ENCODE results near the gene NLRC3.
A peak's percentile ranks its signal among the peaks of the same experiment; 100 is the strongest.

Gene NLRC3

DNA sequence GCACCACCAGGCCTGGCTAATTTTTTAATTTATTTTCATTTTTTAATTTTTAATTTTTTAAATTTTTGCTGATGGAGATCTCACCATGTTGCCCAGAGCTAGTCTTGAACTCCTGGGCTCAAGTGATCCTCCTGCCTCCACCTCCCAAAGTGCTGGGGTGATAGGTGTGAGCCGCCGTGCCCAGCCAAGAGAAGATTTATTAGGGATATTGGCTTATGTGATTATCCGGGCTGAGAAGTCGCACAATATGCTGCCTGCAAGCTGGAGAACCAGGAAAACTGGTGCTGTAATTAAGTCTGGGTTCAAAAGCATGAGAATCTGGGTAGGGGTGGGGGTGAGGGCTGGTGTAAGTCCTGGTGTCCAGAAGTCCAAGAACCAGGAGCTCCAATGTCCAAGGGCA lies 79.4 kb downstream of the NLRC3 start:
- no peak for DNase-seq (ENCODE audit: extremely low spot score)
- CTCF ChIA-PET = interaction anchor here (2.1 kb wide), 1 partner anchor 368 kb away, joined by 6 read pairs; no protein-coding TSS in a partner anchor
- POLR2A ChIA-PET = interaction anchor here (0.5 kb wide), 1 partner anchor 657 kb away, joined by 7 read pairs; no protein-coding TSS in a partner anchor
- TF ChIP-seq, protein P1, sequence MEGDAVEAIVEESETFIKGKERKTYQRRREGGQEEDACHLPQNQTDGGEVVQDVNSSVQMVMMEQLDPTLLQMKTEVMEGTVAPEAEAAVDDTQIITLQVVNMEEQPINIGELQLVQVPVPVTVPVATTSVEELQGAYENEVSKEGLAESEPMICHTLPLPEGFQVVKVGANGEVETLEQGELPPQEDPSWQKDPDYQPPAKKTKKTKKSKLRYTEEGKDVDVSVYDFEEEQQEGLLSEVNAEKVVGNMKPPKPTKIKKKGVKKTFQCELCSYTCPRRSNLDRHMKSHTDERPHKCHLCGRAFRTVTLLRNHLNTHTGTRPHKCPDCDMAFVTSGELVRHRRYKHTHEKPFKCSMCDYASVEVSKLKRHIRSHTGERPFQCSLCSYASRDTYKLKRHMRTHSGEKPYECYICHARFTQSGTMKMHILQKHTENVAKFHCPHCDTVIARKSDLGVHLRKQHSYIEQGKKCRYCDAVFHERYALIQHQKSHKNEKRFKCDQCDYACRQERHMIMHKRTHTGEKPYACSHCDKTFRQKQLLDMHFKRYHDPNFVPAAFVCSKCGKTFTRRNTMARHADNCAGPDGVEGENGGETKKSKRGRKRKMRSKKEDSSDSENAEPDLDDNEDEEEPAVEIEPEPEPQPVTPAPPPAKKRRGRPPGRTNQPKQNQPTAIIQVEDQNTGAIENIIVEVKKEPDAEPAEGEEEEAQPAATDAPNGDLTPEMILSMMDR (IDR thresholded peaks at IDR 0.05; ENCODE audit: control extremely low read depth, extremely low read depth, low read depth, missing control alignments) = no peak

DNA sequence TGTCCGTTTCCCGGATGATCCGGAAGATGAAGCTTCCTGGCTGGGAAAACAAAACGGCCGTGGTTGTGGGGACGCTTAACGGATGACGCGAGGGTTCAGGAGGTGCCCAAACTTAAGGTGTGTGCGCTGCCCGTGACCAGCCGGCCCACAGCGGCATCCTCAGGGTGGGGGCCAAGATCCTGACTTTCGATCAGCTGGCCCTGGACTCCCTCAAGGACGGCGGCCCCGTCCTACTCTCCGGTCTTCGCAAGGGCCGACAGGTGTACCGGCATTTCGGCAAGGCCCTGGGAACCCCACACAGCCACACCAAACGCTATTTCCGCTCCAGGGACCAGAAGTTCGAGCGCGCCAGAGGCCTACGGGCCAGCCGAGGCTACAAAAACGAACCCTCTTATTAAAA lies 80.8 kb downstream of the NLRC3 start:
- ChIA-PET CTCF (no interaction called here), POLR2A (no interaction called here)
- TF ChIP-seq, protein P1 (IDR thresholded peaks at IDR 0.05; ENCODE audit: control extremely low read depth, extremely low read depth, low read depth, missing control alignments) = no peak

DNA sequence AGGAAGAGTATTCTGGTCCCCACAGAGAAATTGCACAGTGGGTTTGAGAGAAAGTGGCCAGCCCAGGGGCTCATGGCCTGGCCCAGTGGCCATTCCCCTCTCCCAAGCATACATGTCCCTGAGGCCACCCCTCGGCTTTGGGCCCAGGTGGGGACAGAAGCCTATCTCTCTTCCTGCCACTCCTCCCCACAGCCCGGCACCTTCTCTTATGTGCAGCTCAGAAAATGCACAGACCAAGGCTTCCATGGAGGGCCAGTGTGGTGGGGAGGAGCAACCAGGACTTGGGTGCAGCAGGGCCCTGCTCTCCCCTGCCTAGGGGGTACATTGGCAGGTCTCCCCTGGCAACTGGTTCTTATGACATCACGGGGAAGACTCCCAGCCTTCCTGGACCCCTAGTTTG lies 82.0 kb downstream of the NLRC3 start, which contains the start of gene C16orf90:
Gene C16orf90 (minus strand): TSS at position 314 of the 400 bp plus-strand sequence. CDS start 68 bp downstream, at position 246.
- POLR2A ChIA-PET = interaction anchor here (0.5 kb wide), 1 partner anchor 214 kb away, joined by 3 read pairs; no protein-coding TSS in a partner anchor
- no peak for DNase-seq (ENCODE audit: extremely low spot score)
- CTCF ChIA-PET = no interaction called here
- TF ChIP-seq, protein P1 (IDR thresholded peaks at IDR 0.05; ENCODE audit: control extremely low read depth, extremely low read depth, low read depth, missing control alignments) = no peak

More for the DNA sequence above, 80.8 kb downstream of the NLRC3 start:
- DNase-seq (ENCODE audit: extremely low spot score) = no peak

DNA sequence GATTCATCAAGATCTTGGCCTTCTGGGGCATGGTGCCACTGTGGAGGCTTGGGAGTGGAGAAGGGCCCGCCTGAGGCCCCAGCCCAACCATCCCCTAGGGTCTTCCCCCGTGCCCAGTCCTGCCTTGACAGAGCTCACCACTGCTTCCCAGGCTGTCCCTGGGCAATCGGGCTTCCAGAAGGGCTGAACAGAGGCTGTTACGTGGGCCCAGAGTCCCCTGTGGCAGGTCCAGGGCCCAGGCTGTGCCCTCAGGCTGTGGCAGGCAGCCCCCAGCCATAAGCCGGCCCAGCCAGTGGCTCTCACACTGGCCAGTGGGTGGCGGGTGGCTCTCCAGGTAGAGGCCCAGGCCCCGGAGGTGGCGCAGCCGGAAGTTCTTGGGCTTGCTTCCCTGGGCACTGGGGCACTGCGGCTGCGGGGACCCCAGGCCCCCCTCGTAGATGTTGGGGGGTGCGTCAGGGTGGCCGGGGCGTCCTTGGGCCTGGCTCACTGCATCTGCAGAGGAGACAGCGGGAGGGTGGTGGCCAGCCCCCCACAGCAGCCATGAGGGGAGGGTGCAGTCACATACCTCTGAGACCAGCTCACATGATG lies 82.7 kb downstream of the NLRC3 start:
- no peak for DNase-seq (ENCODE audit: extremely low spot score)
- ChIA-PET CTCF (no interaction called here), POLR2A (interaction anchor here (0.5 kb wide), 1 partner anchor 214 kb away, joined by 3 read pairs; no protein-coding TSS in a partner anchor)
- TF ChIP-seq, protein P1 (IDR thresholded peaks at IDR 0.05; ENCODE audit: control extremely low read depth, extremely low read depth, low read depth, missing control alignments) = no peak

DNA sequence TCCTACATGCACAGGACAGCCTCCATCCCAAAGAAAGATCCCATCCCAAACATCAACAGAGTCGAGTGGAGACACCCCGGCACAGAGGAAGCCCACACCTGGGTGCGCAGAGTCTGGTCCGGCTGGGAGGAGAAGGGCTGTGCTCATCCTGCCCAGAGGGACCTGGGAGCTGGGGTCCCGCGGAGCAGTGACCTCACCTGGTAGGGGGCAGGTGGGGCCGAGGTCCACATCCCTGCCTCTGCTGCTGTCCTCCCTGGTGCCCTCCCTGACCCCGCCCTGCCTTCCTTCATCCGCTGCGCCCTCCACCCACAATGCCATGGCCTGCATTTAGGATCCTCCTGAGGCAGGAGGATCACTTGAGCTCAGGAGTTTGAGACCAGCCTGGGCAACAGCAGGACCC lies 84.8 kb downstream of the NLRC3 start:
- ChIA-PET POLR2A (no interaction called here), CTCF (no interaction called here)
- TF ChIP-seq, protein P1 (IDR thresholded peaks at IDR 0.05; ENCODE audit: control extremely low read depth, extremely low read depth, low read depth, missing control alignments) = no peak
- no peak for DNase-seq (ENCODE audit: extremely low spot score)

DNA sequence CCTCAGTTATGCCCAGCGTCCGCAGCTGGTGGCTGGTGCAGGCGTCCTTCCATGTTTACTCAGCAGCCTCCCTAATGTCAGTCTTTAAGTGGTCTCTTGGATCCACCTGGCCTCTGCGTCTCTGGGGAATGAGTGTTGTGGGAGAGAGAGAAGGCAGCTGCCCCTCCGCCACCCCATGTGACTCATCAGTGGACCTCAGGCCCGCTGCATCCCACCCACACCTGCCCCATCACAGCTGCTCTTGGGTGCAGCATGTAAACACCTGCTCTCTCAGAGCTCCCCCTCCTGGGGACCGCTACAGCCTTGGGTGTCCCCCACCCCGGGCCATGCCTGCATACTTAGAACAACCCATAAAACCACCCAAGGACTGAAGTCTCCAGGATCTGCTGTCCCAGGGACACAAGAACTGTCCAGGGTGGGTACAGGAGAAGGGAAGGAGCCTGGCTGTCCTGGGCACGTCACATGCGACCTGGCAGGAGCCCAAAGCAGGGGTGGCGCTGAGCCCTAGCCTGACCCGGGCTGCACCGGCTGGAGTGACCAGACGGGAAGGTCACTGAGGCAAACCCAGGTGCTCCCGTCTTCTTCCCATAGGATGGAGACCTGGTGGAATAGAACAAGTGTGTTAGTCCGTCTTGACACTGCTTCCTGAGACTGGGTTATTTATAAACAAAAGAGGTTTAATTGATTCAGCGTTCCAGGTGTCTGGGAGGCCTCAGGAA lies 86.1 kb downstream of the NLRC3 start:
- CTCF ChIA-PET = interaction anchor here (0.9 kb wide), 1 partner anchor 342 kb away, joined by 3 read pairs; no protein-coding TSS in a partner anchor
- TF ChIP-seq, protein P1 (IDR thresholded peaks at IDR 0.05; ENCODE audit: control extremely low read depth, extremely low read depth, low read depth, missing control alignments) = peak; percentile 47

More for the DNA sequence above, 86.1 kb downstream of the NLRC3 start:
- POLR2A ChIA-PET = no interaction called here
- DNase-seq (ENCODE audit: extremely low spot score) = no peak
